ENCODE data around the gene MRTFB.

DNA sequence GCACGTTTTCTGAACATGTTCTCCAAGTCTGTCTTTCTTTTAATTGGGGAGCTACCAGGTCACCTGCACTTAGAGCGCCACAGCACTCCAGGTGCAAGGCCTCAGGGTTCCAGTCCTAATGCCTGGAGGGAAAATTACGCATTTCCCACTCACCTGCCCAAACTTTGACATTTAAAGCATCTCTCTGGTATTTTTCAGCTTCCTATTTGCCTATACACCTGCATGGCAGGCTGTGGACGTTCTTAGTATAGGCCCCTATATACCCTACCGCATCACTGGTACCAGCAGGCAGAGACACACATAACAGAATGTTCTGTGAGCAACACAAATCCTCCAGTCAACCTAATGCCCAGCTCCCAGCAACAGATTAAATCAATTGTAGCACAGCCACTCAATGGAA is 213.3 kb downstream of the MRTFB start:
- TF ChIP-seq, protein P1, sequence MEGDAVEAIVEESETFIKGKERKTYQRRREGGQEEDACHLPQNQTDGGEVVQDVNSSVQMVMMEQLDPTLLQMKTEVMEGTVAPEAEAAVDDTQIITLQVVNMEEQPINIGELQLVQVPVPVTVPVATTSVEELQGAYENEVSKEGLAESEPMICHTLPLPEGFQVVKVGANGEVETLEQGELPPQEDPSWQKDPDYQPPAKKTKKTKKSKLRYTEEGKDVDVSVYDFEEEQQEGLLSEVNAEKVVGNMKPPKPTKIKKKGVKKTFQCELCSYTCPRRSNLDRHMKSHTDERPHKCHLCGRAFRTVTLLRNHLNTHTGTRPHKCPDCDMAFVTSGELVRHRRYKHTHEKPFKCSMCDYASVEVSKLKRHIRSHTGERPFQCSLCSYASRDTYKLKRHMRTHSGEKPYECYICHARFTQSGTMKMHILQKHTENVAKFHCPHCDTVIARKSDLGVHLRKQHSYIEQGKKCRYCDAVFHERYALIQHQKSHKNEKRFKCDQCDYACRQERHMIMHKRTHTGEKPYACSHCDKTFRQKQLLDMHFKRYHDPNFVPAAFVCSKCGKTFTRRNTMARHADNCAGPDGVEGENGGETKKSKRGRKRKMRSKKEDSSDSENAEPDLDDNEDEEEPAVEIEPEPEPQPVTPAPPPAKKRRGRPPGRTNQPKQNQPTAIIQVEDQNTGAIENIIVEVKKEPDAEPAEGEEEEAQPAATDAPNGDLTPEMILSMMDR (IDR thresholded peaks at IDR 0.05), result no peak
- no peak for TF ChIP-seq POLR2A (IDR thresholded peaks at IDR 0.05)

Data from testis (tissue), 2 donors.